HG03175 (cell line): ENCODE measurements around the gene UBE2L3.

Experiments
- ATAC-seq: cut with Tn5 transposase; IDR thresholded peaks from one replicate; pipeline ENCODE4 v1.9.1; 2021; ENCODE audit warnings: mild to moderate bottlenecking, moderate library complexity; ENCODE audit not compliant: unreplicated experiment

Gene UBE2L3

DNA sequence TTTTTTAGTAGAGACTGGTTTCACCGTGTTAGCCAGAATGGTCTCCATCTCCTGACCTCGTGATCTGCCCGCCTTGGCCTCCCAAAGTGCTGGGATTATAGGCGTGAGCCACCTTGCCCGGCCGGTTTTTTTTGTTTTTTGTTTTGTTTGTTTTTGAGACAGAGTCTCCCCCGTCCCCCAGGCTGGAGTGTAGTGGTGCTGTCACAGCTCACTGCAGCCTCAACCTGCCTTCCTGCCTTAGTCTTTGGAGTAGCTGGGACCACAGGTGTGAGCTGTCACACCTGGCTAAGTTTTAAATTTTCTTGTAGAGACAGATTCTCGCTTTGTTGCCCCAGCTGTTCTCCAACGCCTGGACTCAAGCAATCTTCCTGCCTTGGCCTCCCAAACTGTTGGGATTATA, 101.5 kb downstream of the UBE2L3 start:
- ATAC-seq: no peak

DNA sequence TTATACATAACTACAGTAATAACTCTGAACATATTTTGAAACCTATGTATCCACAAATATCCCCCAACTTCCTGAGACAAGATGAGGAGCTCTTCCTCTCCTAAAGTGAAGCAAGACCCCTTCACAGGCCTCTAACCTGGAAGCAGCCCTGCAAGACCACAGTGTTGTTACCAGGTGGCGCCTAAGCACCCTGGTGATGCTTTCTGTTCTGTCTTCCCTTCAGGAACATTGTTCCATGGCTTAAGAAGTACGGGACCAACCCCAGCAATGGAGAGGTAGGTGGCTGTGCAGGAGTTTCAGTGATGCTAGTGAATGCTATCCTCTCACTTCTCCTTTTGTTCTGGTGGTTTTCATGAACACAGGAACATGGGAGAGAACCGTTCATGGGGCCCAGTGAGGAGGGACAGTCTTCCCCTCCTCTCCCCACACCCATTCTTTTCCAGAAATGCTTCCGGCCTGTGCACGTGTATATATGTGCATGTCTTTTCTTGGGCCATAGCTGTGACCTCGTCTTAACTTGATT, 104.7 kb downstream of the UBE2L3 start:
- no peak for ATAC-seq
